GM13976 (cell line): Measurements from ENCODE around the gene HS1BP3.

Experiments
- DNase-seq: peaks from one replicate; pipeline ENCODE4 v3.0.0; 2012; ENCODE audit warnings: low spot score
- CTCF ChIP-seq: IDR thresholded peaks from 2 replicates; pipeline ENCODE4 v1.5.1; 2012; ENCODE audit warnings: borderline replicate concordance, mild to moderate bottlenecking; ENCODE audit not compliant: insufficient read depth; ENCODE audit errors: extremely low read depth, missing control alignments, control extremely low read depth
- in situ Hi-C: fragments of 300-500 bp; cut with MboI; formaldehyde crosslinking; loops from one replicate; pipeline ENCODE4 v1.12.0; 2022; ENCODE audit warnings: low sequenced_read_pairs, mixed read lengths, inconsistent platforms; ENCODE audit not compliant: unreplicated experiment

Gene HS1BP3

DNA sequence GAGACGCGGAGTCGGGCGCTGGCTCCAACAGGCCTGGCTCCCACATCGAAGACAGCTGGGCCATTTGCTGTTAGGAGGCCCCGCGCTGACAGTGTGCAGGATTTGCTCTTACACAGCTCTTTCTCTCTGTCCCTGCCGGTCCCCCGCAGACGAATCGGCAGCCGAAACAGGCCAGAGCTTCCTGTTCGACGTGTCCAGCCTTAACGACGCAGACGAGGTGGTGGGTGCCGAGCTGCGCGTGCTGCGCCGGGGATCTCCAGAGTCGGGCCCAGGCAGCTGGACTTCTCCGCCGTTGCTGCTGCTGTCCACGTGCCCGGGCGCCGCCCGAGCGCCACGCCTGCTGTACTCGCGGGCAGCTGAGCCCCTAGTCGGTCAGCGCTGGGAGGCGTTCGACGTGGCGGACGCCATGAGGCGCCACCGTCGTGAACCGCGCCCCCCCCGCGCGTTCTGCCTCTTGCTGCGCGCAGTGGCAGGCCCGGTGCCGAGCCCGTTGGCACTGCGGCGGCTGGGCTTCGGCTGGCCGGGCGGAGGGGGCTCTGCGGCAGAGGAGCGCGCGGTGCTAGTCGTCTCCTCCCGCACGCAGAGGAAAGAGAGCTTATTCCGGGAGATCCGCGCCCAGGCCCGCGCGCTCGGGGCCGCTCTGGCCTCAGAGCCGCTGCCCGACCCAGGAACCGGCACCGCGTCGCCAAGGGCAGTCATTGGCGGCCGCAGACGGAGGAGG, 19.6 kb upstream of the HS1BP3 start:
- TF ChIP-seq CTCF = no peak
- in situ Hi-C loops = no loop called here
- DNase-seq = no peak

GRCh38 chr2:20669562-20670314, 18.8 kb upstream of the HS1BP3 start:
- DNase-seq = peak; percentile 24
- no peak for TF ChIP-seq CTCF
- in situ Hi-C loops = loop anchor here (10.0 kb wide), 1 partner anchor 295 kb away; no protein-coding TSS in a partner anchor

- in situ Hi-C loops = loop anchor here (10.0 kb wide), 1 partner anchor 296 kb away; no protein-coding TSS in a partner anchor
- DNase-seq = peak; percentile 40
- TF ChIP-seq CTCF = no peak
Measured at GRCh38 chr2:20668871-20669475, 18.1 kb upstream of the HS1BP3 start.

DNA sequence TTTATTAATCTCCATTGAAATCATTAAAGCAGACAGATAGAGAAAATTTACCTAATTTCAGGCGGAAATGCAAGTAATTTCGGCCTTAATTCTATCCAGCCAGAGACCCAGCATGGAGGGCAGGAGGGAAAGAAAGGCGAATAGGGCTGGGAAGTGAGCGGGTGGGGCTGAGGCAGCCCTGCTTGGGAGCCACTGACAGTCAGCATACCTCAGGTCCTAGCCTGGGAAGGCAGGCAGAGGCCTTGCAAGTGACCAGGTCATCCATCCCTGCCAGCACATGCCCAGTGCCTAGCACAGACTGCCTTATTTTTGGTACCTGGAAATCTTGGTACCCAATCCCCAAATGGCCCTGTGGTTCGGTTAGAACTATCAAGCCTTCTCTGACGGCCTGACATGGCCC, 17.6 kb upstream of the HS1BP3 start:
- in situ Hi-C loops = loop anchor here (10.0 kb wide), 1 partner anchor 296 kb away; no protein-coding TSS in a partner anchor
- DNase-seq = peak; percentile 26

GRCh38 chr2:20667531-20668401, 16.9 kb upstream of the HS1BP3 start:
- peak; percentile 59 for DNase-seq
- TF ChIP-seq CTCF = no peak
- in situ Hi-C loops = loop anchor here (10.0 kb wide), 1 partner anchor 297 kb away; no protein-coding TSS in a partner anchor

More for the DNA sequence above, 17.6 kb upstream of the HS1BP3 start:
- no peak for TF ChIP-seq CTCF
